HG03139 (cell line): ENCODE data around the gene SLC22A31.
"Not testable (repeated sequence)": the region's sequence is repeated elsewhere in the genome, so short reads cannot be mapped to it uniquely, and the experiment has no call there.

Source experiments
- ATAC-seq: cut with Tn5 transposase; IDR thresholded peaks from one replicate; pipeline ENCODE4 v1.9.1; 2021; ENCODE audit not compliant: unreplicated experiment

The SLC22A31 gene

GRCh38 chr16:89200124-89200849 is at the start of gene SLC22A31:
Gene SLC22A31 (minus strand): TSS chr16:89200537. CDS start chr16:89200501, 36 bp downstream.
- ATAC-seq: no peak

DNA sequence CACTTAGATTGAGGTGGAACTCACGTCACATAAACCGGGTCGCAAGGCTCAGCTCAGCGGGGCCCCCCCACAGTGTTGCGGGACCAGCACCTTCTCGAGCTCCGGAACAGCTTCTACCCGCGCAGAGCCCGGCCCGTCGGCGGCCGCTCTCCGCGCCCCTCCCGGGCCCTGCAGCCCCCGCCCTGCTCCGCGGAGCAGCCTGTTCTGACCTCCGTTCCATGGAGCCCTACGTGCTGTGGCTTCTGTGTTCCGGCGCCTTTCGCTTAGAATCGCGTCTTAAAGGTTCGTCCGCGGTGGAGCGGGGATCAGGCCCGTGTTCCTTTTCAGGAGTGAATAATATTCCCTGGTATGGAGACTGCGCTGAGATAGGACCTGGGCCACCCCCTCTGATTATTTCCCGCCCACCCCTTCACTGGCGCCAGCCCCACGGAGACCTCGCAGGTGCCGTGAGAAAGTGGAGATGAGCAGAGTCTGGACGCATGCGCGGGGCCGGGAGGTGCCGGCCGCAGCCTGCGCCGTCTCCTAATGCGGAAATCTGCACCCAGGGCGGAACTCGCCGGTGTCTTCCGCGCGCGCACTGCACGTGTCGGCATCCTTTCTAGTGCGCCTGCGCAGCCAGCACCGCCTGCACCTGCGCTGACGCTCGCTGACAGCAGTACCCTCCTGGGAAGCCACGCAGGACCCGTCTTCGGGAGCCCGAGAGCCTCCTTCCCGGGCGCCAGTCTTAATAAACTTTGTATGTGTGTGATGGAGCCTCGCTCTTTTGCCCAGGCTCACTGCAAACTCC is 48.1 kb upstream of the SLC22A31 start:
- no peak for ATAC-seq

DNA sequence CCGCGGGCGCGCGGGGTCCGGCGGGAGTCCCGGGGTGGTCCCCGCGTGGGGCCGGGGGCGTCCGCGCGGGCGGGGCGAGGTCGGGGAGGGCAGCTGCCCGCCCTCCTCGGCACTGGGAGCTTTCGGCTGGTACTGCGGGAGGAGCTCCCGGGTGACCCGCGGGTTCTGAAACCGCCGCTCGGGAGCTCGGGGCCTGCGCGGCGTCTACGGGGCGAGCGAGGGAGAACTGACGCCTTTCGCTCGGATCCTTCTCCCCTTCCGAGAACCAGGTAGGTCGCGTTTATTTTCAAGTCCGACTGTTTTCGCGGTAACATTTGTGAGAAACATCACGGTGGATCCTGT is 47.4 kb upstream of the SLC22A31 start:
- ATAC-seq: not testable (repeated sequence)

DNA sequence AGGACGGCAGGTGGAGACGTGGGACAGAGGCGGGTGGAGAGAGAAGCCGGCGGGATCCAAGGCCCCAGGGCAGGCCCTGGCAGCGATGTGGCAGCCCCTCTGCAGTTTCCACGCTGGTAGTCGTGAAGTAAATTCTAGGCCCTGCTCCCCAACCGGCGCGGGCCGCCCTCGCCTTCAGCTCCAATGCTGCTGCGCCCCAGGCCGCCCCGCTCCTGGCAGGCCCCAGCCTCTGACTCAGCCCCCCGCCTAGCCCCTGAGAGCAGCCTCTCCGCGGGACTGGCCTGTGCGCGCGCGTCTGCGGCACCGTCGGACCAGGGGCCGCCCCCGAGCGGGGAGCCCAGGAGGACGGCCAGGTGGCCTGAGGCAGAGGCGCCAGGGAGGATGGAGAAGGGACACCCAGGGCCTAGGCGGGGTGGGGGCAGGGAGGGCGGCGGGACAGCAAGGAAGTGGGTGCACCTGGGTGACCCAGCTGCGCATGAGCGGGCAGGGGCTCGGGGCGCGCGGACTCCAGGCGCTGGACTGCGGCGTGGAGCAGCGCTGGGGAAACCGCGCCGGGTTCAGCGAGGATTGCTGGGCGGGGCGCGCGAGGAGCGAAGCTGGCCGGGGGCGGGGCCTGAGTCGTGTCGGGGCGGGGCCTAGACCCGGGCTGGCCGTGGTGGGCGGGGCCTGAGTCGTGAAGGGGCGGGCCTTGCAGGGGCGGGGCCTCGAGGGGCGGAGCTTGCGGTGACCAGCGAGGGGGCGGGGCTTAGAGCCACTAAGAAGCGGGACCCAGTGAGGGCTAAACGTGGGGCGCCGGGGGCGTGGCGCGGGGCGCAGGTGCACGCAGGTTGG is 46.8 kb upstream of the SLC22A31 start:
- ATAC-seq: peak; percentile 61

DNA sequence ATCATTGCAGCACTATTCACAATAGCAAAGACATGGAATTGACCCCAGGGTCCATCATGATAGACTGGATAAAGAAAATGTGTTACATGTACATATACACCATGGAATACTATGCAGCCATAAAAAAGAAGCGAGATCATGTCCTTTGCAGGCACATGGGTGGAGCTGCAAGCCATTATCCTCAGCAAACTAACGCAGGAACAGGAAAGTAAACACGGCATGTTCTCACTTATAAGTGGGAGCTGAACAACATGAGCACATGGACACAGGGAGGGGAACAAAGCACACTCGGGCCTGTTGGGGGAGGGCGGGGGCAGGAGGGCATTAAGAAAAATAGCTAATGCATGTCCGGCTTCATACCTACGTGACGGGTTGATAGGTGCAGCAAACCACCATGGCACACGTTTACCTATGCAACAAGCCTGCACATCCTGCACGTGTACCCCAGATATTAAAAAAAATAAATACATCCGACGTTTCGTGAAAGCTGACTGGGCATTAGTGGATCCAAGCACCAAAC is 46.1 kb upstream of the SLC22A31 start:
- ATAC-seq: no peak

GRCh38 chr16:89244754-89245153 is 44.4 kb upstream of the SLC22A31 start:
- ATAC-seq: no peak

DNA sequence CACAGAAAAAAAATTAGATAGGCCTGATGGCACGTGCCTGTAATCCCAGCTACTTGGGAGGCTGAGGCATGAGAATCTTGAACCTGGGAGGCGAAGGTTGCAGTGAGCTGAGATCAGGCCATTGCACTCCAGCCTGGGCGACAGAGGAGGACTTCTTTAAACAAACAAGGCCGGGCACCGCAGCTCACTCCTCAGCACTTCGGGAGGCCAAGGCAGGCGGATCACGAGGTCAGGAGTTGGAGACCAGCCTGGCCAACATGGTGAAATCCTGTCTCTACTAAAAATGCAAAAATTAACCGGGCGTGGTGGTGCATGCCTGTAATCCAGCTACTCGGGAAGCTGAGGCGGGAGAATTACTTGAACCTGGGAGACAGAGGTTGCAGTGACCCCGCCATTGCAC is 43.9 kb upstream of the SLC22A31 start:
- ATAC-seq: not testable (repeated sequence)

DNA sequence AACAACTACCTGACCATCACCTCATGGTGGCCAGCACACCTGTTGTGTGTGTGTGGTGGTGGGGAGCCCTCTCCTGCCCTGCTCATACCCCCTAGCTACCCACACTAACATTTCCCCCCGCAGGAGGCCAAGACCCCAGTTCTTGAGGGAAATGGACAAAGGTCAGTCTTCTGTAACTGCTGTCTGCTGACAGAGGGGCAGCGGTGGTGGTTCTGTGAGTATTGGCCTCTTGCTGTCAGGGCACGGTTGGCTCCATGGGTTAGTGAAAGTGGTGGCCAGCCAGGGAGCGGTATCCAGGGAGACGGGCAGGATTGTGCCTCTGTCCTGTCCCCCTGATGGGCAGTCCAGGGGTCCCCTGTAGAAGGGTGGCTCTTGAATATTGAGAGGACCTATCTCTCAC is 43.3 kb upstream of the SLC22A31 start:
- ATAC-seq: no peak

DNA sequence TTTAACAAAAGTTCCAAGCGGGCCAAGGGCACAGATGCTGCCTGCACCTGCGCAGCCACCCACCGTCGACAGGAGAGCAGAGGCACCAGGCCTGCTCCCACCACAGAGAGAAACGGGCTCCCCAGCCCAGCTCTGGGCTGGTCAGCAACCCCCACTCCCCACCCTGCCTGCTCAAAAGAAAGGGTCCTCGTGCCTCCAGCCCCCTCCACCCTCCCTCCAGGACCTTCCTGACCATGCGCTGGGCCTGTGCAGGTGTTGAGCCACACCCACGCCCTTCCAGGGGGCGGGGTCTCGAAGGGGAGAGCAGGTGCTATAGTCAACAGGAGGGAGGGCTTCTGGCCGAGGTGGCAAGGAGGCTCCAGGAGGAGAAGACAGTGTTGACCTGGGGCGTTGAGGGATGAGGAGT is 42.5 kb upstream of the SLC22A31 start:
- no peak for ATAC-seq

DNA sequence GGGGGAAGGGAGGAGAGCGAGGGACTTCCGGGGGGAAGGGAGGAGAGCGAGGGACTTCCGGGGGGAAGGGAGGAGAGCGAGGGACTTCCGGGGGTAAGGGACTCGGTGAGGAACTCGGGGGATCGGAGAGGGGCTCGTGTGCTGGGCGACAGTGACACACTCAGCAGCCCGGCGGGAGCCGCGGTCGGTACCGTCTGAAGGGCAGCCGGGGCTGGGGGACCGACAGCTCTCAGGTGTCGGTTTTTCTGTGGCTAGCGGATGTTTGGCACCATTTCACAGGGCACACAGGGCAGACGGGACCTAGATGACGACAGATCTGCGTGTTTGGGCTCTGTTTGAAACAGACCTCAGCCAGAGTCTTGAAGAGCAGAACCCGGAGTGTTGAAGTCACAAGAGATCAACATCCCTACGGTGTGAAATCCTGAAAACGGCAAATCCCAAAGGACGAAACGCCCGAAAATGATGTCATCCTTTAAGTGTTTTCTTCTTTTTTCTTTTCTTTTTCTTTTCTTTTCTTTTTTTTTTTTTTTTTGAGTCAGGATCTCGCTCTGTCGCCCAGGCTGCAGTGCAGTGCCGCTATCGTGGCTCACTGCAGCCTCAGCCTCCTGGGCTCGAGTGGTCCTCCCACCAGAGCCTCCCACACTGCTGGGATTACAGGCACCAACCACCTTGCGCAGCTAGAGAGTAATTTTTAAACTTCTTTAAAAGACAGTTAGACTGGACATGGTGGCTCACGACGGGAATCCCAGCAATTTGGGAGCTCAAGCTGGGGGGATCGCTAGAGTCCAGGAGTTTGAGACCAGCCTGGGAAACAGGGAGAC is 41.1 kb upstream of the SLC22A31 start:
- peak; percentile 43 for ATAC-seq

GRCh38 chr16:89237733-89238132 is 37.4 kb upstream of the SLC22A31 start:
- no peak for ATAC-seq

DNA sequence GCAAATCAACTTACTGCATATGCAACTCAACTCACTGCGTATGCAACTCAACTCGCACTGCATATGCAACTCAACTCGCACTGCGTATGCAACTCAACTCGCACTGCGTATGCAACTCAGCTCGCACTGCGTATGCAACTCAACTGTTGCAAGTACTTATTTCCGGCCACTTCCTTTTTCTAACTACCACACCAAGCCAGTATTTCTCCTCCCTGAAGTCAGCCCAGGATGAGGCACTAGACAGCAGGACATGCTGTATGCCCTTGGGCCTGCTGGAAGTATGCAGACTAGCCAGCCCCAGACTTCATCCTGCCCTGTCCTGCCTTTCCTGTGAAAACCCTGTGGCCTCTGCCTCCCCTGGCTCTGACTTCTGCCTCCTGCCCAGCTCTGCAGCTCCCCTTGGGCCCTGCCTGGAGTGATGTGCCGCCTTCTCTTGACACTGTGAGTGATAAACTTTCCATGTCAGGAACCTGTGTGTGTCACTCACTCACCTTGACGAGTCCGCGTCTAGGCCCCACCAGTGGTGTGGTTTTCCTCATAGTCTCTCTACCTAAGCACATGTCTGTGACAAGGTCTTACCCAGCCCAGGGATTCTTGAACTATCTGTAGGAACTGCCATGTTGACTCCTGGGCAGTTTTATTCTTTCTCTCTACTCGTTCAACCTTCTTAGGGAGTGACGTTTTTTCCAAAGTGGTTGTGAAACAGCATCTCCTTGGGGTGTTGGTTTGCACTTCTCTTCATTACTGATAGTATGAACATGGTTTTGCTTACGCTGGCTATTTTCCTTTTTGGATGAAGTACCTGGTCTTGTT is 33.5 kb upstream of the SLC22A31 start:
- ATAC-seq: no peak

DNA sequence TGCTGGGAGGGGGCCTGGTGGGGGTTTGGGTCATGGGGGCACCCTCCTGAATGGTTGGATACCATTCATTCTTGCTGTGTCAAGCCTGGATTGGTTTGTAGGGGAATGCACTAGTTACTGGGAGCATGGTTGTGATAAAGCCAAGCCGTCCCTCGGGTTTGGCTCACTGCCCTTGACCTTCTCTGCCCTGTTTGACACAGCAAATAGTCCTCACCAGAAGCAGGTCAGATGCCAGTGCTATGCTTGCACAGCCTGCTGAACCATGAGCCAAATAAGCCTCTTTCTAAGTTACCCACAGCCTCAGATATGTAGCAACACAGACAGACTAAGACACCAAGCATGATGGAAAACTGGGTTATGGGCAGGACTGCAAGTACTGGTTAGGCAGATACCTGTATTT is 31.8 kb upstream of the SLC22A31 start:
- ATAC-seq: no peak

DNA sequence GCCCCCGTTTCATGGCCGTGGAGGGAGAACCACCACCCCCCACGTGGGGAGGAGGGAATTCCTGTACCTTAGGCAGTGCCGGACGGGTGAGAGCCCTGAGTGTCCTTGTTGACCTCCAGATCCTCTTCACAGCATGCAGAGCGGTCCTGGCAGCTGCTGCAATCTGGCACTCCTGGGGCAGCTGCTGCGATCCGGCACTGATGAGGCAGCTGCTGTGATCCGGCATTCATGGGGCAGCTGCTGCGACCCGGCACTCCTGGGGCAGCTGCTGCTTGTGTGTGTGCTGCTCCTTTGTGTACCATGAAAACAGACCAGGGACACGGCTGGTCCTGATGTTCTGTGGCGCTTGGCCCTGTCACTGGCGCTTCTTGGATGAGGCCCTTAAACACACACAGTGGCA is 29.9 kb upstream of the SLC22A31 start:
- no peak for ATAC-seq

- no peak for ATAC-seq
Measured at GRCh38 chr16:89224665-89225064, 24.3 kb upstream of the SLC22A31 start.

- ATAC-seq: no peak
Measured at GRCh38 chr16:89222931-89223330, 22.6 kb upstream of the SLC22A31 start.

- no peak for ATAC-seq
Measured at GRCh38 chr16:89221604-89222003, 21.3 kb upstream of the SLC22A31 start.

- ATAC-seq: no peak
Measured at GRCh38 chr16:89219365-89219764, 19.0 kb upstream of the SLC22A31 start.

DNA sequence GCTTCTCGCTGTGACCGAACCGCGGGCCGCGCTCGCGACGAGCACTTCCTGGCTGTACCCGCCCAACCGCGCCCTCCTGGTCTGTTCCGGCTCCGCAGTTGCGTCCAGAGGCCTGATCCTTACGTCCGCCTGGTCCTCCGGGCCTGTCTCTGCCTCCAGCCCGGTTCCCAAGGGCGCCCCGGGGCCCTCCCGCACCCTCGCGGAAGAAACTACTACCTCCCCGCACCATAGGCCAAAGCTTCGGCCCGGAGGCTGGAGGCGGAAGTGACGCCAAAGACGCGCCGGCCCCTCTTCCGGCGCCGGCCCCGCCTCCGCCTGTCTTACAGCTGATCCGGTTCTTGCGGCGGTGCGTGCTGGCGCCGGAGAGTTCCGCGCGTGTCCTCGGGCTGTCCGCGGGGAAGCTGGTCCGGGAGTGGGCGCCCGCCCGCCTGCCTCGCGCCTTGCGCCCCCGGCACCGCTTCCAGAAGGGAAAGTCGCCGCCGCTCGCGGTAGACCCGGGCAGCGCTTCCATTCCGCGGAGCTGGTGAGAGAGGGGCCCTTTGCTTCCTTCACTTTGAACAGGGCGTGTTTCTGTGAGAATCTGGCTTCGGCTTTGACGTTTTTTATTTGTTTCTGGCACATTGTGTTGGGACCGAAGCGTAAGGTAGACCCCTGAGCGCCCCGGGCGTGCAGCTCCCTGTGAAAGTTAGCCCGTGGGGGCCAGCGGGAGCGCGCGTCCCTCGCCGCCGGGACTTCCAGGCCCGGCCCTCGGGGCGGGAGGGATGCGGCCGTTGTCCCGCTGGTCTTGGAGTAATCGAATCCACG is 17.3 kb upstream of the SLC22A31 start, which contains the start of gene ZNF778:
Gene ZNF778 (plus strand): TSS at position 316 of the 804 bp plus-strand sequence. CDS start 3,425 bp downstream, outside the sequence.
- peak; percentile 81 for ATAC-seq
